NCI-H1105 treated with DMSO at 0.1 percent for 48 hours (cell line): ENCODE measurements around the gene GFM1.
"Not testable (repeated sequence)": the region's sequence is repeated elsewhere in the genome, so short reads cannot be mapped to it uniquely, and the experiment has no call there.

Experiments used
- DNase-seq: peaks from one replicate; lab custom pipeline; 2025; lab: John Stamatoyannopoulos, UW

GFM1 gene

DNA sequence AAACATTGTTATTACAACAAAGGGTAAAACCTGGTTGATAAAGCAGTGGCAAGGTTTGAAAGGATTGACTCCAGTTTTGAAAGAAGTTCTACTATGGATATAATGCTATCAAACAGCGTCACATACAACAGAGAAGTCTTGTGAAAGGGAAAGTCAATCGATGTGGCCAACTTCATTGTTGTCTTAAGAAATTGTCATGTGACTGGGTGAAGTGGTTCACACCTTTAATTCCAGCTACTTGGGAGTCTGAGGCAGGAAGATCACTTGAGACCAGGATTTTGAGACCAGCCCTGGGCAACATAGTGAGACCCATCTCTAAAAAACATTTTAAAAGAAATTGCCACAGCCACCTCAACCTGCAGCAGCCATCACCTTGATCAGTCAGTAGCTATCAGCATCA lies 34.4 kb downstream of the GFM1 start:
- no peak for DNase-seq

DNA sequence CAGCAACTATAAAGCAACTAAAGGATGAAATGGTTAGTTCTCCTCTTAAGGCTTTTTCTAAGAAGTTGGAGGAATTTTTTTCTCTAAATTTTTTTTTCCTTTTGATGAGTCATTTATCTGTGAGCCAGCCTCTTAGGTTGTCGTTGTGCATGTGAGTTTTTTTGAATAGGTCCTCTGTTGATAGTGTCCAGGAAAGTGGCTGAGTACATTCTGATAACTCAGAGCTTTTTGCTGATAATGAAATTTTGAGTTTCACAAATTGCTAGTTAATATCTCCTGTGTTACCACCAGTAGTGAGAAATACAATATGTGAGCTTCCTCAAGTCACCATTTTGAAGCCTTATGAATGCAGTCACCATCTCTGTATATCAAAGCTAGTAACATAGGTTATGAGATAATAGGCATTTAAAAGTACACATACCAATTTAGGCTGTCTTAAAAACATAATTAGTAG lies 35.2 kb downstream of the GFM1 start:
- no peak for DNase-seq

DNA sequence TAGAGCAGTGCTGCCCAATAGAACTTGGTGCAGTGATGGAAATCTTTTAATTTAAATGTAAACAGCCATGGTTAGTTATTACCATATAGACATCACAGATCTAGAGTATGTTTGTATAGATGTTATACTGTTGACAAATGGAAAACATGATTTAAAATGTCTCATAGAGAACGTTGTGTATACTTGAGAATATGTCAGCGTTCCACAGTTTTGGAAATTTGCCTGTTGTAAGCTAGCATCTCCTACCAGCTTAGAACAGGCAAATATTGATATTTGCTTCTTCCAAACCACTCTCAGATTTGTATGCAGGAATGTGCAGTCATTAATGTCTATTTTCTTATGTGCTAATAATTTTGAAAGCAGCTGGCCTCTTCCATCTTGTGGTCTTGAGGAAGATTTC lies 36.5 kb downstream of the GFM1 start:
- no peak for DNase-seq

DNA sequence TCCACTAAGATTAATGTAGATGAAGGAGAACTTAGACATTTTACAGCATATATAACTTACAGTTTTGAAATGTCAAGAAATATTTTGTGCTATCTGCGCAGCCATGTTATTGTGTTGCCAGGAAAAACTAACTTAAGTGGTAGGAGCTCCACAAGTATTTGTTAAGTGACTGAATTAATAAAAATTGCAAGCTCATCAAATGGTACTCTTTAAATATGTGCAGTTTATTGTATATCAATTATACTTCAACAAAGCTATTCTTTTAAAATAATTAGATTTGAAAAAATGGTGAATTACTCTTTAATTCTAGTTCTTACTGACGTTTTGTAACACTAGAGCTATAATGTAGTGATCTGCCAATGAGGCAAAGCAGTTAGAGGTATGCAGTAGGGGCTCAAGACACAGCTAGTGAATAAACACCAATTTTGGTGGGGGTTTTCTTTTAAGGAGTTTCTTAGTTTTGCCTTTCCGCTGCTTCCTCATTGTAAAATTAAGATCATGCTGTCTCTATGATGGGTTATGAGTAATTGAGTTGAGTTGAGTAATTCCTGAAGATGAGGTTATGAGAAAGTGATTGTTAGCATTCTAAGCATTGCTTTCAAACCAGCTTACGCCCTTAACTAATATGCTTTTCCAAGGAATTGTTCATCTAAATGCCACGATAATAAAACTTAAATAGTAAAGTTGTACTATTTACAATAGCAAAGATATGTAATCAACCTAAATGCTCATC lies 39.1 kb downstream of the GFM1 start:
- DNase-seq: no peak

DNA sequence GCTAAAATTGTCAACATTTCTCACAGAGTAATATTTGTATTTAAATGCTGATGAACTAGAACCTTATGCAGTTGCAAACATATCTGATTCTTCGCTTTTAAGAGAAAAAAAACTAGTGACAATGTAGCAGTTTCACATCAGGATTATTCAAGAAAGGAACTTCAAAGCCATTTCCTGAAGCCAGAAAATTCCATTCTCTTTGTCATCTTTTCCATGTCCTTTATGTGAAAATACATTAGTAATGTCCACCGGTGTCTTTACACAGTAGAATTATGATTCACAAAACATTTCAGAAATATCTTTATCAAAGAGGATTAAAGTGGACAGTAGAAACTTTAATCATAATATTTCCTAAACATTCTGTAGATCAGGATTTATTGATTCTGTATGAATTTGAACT lies 40.8 kb downstream of the GFM1 start:
- no peak for DNase-seq

DNA sequence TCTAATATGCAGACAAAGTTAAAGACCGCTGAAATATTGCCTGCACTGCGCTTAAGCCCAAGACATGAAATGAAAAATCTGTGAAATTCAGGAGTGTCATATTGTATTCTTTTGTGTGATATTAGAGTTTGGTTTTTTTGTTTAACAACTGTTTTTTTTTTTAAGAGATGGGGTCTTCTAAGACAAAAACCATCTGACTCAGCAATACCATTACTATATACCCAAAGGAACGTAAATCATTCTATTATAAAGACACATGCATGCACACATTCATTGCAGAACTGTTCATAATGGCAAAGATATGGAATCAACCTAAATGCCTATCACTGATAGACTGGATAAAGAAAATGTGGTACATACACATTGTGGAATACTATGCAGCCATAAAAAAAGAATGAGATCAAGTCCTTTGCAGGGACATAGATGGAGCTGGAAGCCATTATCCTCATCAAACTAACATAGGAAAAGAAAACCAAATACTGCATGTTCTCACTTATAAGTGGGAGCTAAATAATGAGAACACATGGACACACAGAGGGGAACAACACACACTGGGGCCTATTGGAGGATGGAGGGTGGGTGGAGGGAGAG lies 49.6 kb downstream of the GFM1 start:
- not testable (repeated sequence) for DNase-seq

DNA sequence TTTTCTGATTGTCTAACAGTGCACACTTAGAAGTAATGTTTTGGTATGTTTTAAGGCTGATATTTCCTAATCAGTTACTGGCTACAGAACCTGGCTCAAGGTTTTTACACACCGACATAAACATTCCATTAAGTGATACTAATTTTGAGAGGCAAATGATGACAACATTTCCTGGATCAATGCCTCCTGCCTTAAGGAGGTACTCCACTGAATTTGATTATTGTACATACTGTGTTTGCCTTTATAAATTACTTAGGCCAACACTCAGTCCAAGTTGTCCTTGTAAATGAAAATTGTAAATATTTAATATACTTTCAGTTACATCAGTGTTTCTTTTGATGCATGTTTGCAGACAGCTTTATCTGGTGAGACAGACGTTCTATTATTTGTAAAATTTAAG lies 52.3 kb downstream of the GFM1 start:
- DNase-seq: no peak

DNA sequence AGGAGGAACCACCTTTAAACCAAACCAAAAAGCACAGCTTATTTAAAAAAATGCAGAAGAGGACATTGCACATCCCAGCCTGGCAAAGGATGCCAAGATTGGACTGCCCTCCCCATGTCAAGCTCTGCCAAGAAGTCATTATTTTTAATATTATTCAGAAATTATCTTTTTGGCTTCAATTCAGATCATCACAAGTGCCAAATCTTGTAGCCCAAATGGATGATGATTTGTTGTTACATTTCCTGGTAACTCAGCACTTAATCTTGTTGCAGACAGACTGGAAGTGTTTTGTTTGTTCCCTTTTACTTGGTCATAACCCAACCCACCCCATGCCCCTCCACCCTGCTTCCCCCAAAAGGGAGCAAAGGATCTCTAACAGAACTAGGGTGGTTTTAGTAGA lies 56.2 kb downstream of the GFM1 start:
- DNase-seq: peak; percentile 87

DNA sequence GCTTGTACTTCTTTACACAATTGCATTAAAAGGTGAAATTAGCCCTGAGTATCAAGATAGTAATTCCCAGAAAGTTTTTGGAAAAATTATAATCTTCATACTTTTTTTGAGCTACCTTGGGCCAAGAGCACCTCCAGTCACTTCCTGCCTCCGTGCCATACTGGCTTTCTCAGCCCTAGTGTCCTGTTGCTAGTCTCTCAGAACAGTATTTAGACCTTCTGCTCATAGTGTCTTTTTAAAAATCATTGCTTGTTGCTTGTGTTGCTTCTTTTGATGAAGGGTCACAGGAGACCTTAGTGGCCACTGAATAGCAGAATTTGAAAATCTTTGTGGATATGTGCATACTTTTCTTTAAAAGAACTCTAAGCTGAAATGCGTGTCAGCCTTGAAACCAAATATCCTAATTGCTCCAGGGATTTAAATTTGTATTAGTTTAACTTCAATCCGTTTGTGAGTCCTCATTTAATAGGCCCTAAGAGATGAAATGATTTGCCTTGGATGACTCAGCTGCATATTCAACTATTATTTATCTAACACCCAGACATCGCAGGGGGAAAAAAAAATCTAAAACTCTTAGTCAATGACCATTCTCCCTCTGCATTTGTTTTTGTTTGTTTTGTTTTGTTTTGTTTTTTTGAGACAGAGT lies 57.2 kb downstream of the GFM1 start:
- no peak for DNase-seq

DNA sequence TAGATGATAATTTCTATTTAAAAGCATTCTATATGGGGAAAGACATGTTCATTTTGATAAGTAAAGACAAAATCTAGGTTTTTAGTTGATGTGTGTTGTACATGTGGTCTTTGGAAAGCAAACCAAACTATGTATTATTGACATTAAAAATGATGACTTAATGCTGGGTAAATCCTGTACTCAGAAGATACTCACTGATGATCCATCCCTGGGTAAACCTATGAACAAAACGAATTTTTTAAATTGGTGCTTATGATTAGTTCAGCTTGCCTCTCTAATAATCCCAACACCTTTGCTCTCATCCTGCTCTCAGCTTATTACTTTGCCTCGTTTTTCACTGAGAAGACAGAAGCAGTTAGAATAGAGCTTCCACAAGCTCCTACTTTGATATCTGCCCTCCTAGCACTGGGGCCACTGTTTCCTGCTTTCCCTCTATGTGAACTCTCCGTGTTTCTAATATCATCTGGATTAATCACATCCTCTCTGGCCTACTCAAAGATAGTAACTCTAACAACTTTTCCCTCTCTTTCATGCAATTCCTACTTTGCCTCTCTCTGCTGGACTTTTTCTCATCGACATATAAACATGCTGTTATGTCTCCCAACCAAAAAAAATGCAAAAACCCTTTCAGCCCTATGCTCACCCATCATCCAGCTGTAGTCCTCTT lies 58.6 kb downstream of the GFM1 start:
- DNase-seq: no peak

DNA sequence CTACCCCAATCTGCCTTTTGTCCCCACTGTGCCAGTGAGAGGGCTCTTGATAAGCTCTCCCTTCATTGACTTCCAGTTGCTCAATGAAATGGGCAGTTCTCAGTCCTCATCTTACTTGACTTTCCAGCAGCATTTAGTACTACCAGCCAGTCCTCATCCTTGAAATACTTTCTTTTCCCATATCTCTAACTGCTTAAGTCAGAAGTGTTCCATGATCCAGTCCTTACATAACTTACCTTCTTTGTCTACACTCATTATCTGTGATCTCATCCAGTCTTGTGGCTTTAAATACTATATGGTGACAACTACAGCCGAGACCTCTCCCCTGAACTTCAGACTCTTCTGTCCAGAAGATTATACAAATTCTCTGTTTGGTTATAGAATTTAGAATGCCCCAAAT lies 59.2 kb downstream of the GFM1 start:
- no peak for DNase-seq

DNA sequence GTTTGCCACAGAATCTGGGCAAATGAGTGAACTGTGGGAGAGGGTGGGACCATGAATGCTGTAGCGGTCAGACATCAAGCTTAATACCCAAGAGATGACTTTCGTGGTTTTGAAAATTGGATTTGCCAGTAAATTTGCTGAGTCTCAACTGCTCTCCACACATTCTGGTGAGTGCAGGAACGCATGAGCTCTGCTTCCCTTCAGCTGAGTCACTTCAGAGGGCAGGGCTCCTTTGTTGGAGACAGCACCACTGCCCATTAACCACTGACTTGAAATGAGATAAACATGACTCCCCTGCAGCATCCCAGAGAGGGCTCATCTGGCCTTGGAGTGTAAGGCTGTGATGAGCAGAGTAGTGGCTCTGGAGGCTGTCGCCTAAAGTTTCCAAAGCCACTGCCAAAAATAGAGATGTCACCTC lies 65.3 kb downstream of the GFM1 start:
- no peak for DNase-seq

DNA sequence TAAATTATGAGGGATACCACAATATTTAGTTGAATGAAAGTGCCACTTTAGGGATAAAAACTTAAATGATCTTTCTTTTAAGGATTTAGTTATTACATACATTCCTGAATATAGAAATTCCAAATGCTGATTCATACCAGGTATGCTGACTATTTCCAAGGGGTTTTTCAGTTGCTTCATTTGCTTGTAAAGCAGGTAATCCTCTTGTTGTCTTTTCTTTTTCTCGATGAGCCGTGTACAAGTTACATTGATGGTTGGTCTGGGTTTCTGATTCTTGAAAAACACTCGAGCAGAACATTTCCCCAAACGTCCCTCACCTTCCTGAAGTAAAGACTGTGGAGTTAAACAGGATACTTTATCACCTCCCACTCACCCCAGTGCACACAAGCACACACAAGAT lies 66.3 kb downstream of the GFM1 start:
- DNase-seq: no peak

DNA sequence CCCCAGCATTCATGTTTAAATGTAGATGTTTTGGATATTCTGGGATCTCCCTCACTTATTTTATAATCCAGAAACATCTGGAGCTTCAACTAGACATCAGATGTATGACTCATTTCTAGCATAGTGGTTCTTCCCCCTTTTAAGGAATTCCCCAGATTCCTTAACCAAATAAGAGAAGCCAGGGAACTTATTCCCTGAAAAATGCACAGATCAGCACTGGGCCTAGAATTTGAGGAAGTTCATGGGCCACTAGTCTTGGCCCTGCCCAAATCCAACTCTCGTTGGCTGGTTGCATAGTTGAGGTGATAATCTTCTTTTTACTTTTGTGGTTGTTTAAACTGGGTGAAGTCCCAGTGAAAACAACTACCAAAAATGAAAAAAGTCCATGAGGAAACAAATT lies 67.6 kb downstream of the GFM1 start:
- no peak for DNase-seq

DNA sequence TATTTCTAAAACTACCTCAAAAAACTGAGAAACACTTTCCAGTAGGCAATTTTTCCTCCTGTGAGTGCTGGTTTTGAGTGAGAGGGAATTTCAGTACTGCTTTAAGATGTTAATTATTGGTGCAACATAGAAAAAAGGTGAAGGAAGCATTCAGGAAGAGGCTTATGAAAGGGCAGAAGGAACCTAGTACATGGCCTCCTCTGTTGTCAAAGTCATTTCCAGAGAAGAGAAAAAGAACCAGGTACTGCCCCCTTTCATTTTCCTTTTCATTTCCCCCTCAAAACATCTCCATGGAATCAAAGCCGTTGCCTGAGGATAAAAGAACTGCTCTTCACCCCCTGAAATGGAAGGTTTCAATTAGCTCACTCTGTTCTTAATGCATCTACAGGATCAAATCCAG lies 68.1 kb downstream of the GFM1 start:
- no peak for DNase-seq

DNA sequence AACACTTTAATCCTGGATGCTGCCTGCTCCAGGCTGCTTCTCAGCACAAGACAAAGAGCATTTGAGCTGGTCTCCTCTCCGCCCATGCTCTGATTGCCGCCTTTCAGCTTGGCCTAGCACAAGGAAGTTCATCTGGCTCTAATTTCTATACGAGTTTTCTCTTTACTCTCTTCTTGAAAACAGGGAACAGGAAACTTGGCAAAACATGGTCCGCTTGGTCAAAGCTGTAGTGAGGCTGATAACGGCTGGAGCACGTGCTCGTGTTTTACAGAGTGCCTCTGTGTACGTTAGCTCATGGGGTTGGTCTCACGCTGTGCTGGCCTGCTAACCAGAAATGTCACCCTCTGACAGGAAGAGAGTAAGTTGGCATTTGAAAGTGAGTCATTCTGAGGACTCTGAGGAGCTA lies 68.8 kb downstream of the GFM1 start:
- DNase-seq: no peak

DNA sequence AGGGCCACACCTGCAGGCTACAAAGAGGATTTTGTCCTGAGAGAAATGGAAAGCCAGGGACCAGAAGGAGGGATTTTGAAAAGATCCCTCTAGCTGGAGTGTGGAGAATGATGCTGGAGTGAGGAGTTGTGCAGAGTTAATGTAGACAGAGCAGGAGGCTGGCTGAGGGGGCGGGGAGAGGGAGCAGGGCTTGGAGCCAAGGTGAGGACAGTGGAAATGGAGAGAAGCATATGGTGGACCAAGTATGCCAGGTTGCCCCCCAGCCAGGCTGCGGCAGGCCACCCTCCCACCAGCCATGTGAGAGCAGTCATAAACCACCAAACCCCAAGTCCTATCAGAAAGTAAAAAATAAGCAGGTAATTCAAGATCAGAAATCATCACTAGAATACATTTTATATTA lies 73.2 kb downstream of the GFM1 start:
- DNase-seq: no peak

DNA sequence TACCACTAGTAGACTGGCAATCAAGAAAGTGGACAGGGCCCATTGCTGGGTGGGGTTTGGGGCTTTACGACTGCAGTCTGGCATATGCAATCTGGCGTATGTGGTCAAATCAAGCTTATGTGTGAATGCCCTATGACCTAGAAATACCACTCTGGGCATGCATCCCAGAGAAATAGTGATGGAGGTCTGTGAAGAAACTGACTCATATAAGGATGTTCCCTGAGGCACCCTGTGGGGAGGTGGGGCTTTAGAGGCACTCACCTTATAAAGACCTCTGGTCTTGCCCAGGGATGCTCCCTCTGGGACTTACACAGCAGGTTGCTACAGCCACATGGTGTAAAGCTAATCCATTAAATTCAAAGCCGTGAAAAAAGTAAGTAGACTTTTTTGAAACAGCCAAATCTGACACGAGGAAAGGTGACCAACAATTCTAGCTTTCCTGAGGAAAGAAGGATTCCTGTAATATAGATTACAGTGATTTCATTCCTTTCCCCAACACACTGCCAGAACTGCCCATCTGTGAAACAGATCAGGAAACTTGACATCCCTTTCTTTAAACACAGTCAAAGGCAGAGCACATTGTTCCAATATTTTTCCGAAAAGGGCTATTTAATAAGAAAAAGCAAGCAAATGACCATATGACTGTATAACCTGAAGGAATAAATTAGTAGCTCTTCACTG lies 74.3 kb downstream of the GFM1 start:
- no peak for DNase-seq

DNA sequence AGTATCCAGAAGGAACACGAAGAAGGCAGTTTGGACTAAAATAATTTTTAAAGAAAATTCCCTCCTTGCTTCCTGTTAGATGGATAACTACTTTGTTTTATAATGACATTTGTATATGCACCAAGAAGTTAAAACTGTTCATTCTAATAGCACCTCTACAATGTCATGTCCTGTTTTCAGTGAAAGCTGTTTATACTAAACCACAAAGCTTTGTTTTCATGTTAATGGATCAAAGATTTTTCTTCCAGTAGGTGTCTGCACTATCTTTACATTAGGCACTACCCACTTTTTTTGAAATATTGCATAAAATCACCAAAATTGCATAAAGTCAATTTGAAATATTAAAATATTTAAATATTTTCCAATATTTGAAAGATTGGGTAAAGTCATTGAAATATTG lies 77.8 kb downstream of the GFM1 start:
- no peak for DNase-seq

DNA sequence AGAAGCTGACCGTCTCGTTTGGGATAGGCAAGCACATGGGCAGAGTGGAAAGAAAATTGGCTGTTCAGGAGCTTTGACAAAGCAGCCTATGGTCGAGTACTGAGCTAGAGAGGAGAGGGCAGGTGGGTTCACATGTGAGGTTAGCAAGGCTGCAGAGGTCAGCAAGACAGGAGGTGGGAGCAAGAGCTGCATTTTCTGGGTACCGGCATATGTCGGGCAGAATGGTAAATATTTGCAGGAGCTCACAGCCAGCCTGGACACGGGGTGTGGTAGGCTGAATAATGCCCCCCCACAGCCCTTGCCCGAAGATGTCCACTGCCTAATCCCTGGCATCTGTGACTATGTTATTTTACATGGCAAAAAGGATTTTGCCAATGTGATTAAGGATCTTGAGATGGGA lies 79.7 kb downstream of the GFM1 start:
- DNase-seq: no peak

DNA sequence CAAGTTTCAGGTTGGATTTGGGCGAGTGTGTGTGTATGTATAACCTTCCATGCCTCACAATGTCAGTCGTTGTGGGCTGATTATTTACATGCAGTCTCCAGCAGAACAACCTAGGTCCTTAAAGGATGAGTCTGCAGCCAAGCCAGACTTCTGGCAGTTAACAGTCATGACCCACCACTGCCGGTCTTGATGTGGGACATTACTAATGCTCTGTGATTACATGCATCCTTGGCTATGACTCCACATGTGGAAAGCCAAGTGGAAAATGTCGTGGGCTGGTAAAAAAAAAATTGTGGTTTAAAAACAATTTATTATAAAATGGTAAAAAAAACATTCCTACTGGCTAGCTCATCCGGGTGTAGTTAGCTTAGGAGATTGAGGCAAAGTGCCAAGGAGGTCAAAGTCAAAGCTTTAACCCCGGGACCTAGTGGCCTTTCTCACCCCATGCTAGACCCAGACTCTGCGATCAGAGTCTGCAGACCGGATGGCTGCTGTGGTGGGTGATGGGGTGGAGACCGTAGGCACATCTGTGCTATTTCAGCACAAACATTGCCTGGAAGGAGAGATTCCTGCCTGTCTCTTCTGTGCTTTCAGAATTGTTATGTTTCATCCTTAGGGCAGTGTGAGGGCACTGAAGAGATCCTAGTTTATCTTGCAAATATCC lies 81.2 kb downstream of the GFM1 start:
- DNase-seq: no peak
